ENCODE results near the gene LATS1. TPM values are rescaled to one million over a fixed set of nuclear protein-coding genes. Genes with fewer than 3 reads are reported as not detected.

The LATS1 gene
- total and polyA plus RNA-seq, 2 of the 8 experiments (the other 6 are each of a cell fraction or from before 2014, with no cell fraction given), result 8.9 to 21.7 TPM

DNA sequence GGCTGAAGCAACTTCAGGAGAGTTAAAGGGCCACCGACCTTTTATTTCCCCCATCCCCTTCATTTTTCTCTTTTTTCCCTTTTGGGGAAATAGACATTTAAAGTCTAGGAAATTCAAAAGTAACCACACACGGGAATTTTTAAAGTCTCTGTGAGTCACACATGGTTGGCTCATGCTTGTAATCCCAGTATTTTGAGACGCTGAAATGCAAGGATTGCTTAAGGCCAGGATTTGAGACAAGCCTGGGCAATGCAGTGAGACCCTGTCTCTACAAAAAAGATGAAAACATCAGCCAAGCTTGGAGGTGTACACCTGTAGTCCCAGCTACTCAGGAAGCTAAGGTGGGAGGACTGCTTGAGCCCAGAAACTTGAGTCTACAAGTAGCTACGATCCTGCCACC is 103.6 kb downstream of the LATS1 start (continued):
- TF ChIP-seq TAF7 (optimal IDR thresholded peaks at IDR 0.05; ENCODE audit: borderline replicate concordance, low read depth, low read length) (no peak), RBBP5 (IDR thresholded peaks at IDR 0.05; ENCODE audit: borderline replicate concordance, low read depth, low read length) (no peak), MAFK (IDR thresholded peaks at IDR 0.05; ENCODE audit: low read depth, low read length) (no peak), TCF12 (IDR thresholded peaks at IDR 0.05; ENCODE audit: low read depth, low read length) (no peak), FOSL1 (IDR thresholded peaks at IDR 0.05; ENCODE audit: insufficient read depth, low read depth, low read length) (no peak)

Data from H1 (cell line).